H9 (cell line): ENCODE results near the gene TBC1D5. TPM values are rescaled to one million over a fixed set of nuclear protein-coding genes. Genes with fewer than 3 reads are reported as not detected.

Experiments
- DNase-seq: peaks from one replicate; pipeline ENCODE4 v3.0.0-alpha.2; 2017
- H2AFZ ChIP-seq: one replicate; pipeline ENCODE4 v1.6.1; 2013; ENCODE audit warnings: mild to moderate bottlenecking, low read length, control low read depth, moderate library complexity
- H2AK5ac ChIP-seq: 2 replicates; pipeline ENCODE4 v1.6.1; 2013; ENCODE audit warnings: low read length, control low read depth, mixed read lengths; ENCODE audit not compliant: insufficient read length
- H2BK120ac ChIP-seq: one replicate; pipeline ENCODE4 v1.6.1; 2013; ENCODE audit warnings: low read depth, mild to moderate bottlenecking, low read length, control low read depth, inconsistent platforms; ENCODE audit not compliant: poor library complexity, severe bottlenecking
- H2BK12ac ChIP-seq: 2 replicates; pipeline ENCODE4 v1.6.1; 2013; ENCODE audit warnings: low read length, control low read depth, mixed read lengths, low read depth; ENCODE audit not compliant: insufficient read length
- H2BK15ac ChIP-seq: 2 replicates; pipeline ENCODE4 v1.6.1; 2013; ENCODE audit warnings: low read depth, low read length, control low read depth
- H2BK20ac ChIP-seq: one replicate; pipeline ENCODE4 v1.6.1; 2013; ENCODE audit warnings: low read depth, mild to moderate bottlenecking, low read length, control low read depth, inconsistent platforms; ENCODE audit not compliant: poor library complexity, severe bottlenecking
- H2BK5ac ChIP-seq: 2 replicates; pipeline ENCODE4 v1.6.1; 2013; ENCODE audit warnings: low read length, control low read depth, mixed read lengths; ENCODE audit not compliant: insufficient read length
- H3K14ac ChIP-seq: 2 replicates; pipeline ENCODE4 v1.6.1; 2013; ENCODE audit warnings: low read length, control low read depth; ENCODE audit not compliant: insufficient read depth
- H3K18ac ChIP-seq: 2 replicates; pipeline ENCODE4 v1.6.1; 2013; ENCODE audit warnings: low read depth, mild to moderate bottlenecking, mixed read lengths, low read length, control low read depth; ENCODE audit not compliant: insufficient read length
- H3K23ac ChIP-seq: 2 replicates; pipeline ENCODE4 v1.6.1; 2013; ENCODE audit warnings: low read length, control low read depth, mixed read lengths, low read depth; ENCODE audit not compliant: insufficient read length
- H3K23me2 ChIP-seq: 2 replicates; pipeline ENCODE4 v1.6.1; 2013; ENCODE audit warnings: low read depth, mild to moderate bottlenecking, mixed read lengths, low read length, control low read depth; ENCODE audit not compliant: insufficient read length, poor library complexity, severe bottlenecking
- H3K27ac ChIP-seq: 2 replicates; pipeline ENCODE4 v1.5.1; 2013; ENCODE audit warnings: low read length, control low read depth, mixed read lengths, low read depth; ENCODE audit not compliant: insufficient read length
- H3K27me3 ChIP-seq: 2 replicates; pipeline ENCODE4 v1.6.1; 2013; ENCODE audit warnings: low read length, control low read depth, inconsistent platforms; ENCODE audit not compliant: insufficient read depth
- H3K4ac ChIP-seq: 2 replicates; pipeline ENCODE4 v1.6.1; 2013; ENCODE audit warnings: low read depth, mild to moderate bottlenecking, control low read depth, inconsistent platforms, low read length, moderate library complexity
- H3K4me1 ChIP-seq: 2 replicates; pipeline ENCODE4 v1.6.1; 2013; ENCODE audit warnings: low read length, control low read depth, inconsistent platforms; ENCODE audit not compliant: insufficient read depth
- H3K4me2 ChIP-seq: 2 replicates; pipeline ENCODE4 v1.6.1; 2013; ENCODE audit warnings: low read length, control low read depth, mixed read lengths; ENCODE audit not compliant: insufficient read length, insufficient read depth
- H3K56ac ChIP-seq: 2 replicates; pipeline ENCODE4 v1.6.1; 2013; ENCODE audit warnings: low read depth, mild to moderate bottlenecking, mixed read lengths, low read length, control low read depth; ENCODE audit not compliant: insufficient read length
- H3K79me1 ChIP-seq: 2 replicates; pipeline ENCODE4 v1.6.1; 2013; ENCODE audit warnings: low read depth, mild to moderate bottlenecking, moderate library complexity, low read length, control low read depth, inconsistent platforms; ENCODE audit not compliant: insufficient read depth, poor library complexity, severe bottlenecking
- H3K79me2 ChIP-seq: 2 replicates; pipeline ENCODE4 v1.6.1; 2013; ENCODE audit warnings: low read length, control low read depth, inconsistent platforms; ENCODE audit not compliant: insufficient read depth
- H3K9ac ChIP-seq: 2 replicates; pipeline ENCODE4 v1.6.1; 2013; ENCODE audit warnings: low read length, control low read depth, mixed read lengths; ENCODE audit not compliant: insufficient read length; ENCODE audit errors: extremely low read depth
- H3K9me3 ChIP-seq: one replicate; pipeline ENCODE4 v1.6.1; 2013; ENCODE audit warnings: low read depth, low read length, inconsistent platforms; ENCODE audit not compliant: control insufficient read depth
- H3T11ph ChIP-seq: one replicate; pipeline ENCODE4 v1.6.1; 2013; ENCODE audit warnings: mild to moderate bottlenecking, low read length, control low read depth, inconsistent platforms
- H4K20me1 ChIP-seq: one replicate; pipeline ENCODE4 v1.6.1; 2013; ENCODE audit not compliant: control insufficient read depth, insufficient read length, insufficient read depth
- H4K5ac ChIP-seq: 2 replicates; pipeline ENCODE4 v1.6.1; 2013; ENCODE audit warnings: low read depth, mild to moderate bottlenecking, mixed read lengths, low read length, control low read depth; ENCODE audit not compliant: insufficient read length
- H4K8ac ChIP-seq: replicated peaks from 2 replicates; pipeline ENCODE4 v1.6.1; 2013; ENCODE audit warnings: low read length, control low read depth, mixed read lengths, low read depth; ENCODE audit not compliant: insufficient read length
- H4K91ac ChIP-seq: 2 replicates; pipeline ENCODE4 v1.6.1; 2013; ENCODE audit warnings: low read depth, mild to moderate bottlenecking, moderate library complexity, mixed read lengths, low read length, control low read depth; ENCODE audit not compliant: insufficient read length
- H3K27ac Mint-ChIP-seq, 3 experiments: 2 replicates in 2 of 3; 3 replicates in 1 of 3; pipeline ENCODE4 v1.8.0; 2020 to 2021; ENCODE audit warnings: mixed read lengths in 3 of 3, mild to moderate bottlenecking in 1 of 3, moderate library complexity in 1 of 3
- H3K27me3 Mint-ChIP-seq: 2 replicates; pipeline ENCODE4 v1.8.0; 2021; ENCODE audit warnings: low read depth, mild to moderate bottlenecking, moderate library complexity, mixed read lengths
- H3K36me3 Mint-ChIP-seq, 3 experiments: 2 replicates in 2 of 3; 3 replicates in 1 of 3; pipeline ENCODE4 v1.8.0; 2020 to 2021; ENCODE audit warnings: low read depth in 3 of 3, mixed read lengths in 3 of 3; ENCODE audit not compliant: insufficient read depth in 1 of 3
- H3K4me1 Mint-ChIP-seq, 2 experiments: 2 replicates each; pipeline ENCODE4 v1.8.0; 2020; ENCODE audit warnings: mixed read lengths in 2 of 2
- H3K4me3 Mint-ChIP-seq, 2 experiments: 2 replicates in 1 of 2; 3 replicates in 1 of 2; pipeline ENCODE4 v1.8.0; 2020 to 2021; ENCODE audit warnings: mild to moderate bottlenecking in 2 of 2, mixed read lengths in 2 of 2, moderate library complexity in 1 of 2
- H3K9me3 Mint-ChIP-seq, 2 experiments: 2 replicates in 1 of 2; 3 replicates in 1 of 2; pipeline ENCODE4 v1.8.0; 2020; ENCODE audit warnings: mild to moderate bottlenecking in 2 of 2, mixed read lengths in 2 of 2, moderate library complexity in 1 of 2
- CTCF ChIP-seq: fragments of 200-600 bp; sonication (generic); conservative IDR thresholded peaks from 3 replicates; pipeline ENCODE4 v1.8.0; 2021; ENCODE audit warnings: antibody characterized with exemption, mild to moderate bottlenecking
- WGBS: extraction: QIAGEN DNeasy Blood & Tissue Kit; methylation state at CpG from one replicate; pipeline ENCODE4 v1.1.7; 2013; ENCODE audit warnings: missing lambda C conversion rate, low lambda C conversion rate, mixed read lengths; ENCODE audit not compliant: insufficient read length; ENCODE audit errors: extremely low coverage; 5-methylcytosine and 5-hydroxymethylcytosine counted together
- total RNA-seq: library from RNA; stranded (reverse); gene quantifications from 2 replicates; pipeline ENCODE4 v1.2.1, GENCODE V29; 2021

TBC1D5 gene
- total RNA-seq, 1 experiment from 2014 or later: 25.0 TPM

- Mint-ChIP-seq H3K27me3 (no peaks in the 10 kb centered on the region), H3K27ac (no peak overlapping the region), H3K4me3 (no peak overlapping the region), H3K4me1 (peaks cover 4 to 6% of the 10 kb centered on the region in 2 experiments), H3K9me3 (no peaks in the 10 kb centered on the region), H3K36me3 (no peaks in the 10 kb centered on the region; a peak in 1 of 7 replicates)
- Histone ChIP-seq H3K79me2 (no peaks in the 10 kb centered on the region), H4K5ac (no peak overlapping the region), H3K4me1 (0 out of 2 replicates have a peak, but pooled peaks cover 5% of the 10 kb centered on the region), H3K14ac (no peak overlapping the region), H3K9me3 (no peaks in the 10 kb centered on the region), H3K4me2 (no peak overlapping the region), H4K20me1 (no peaks in the 10 kb centered on the region), H4K91ac (no peak overlapping the region), H2BK20ac (no peak overlapping the region), H3T11ph (no peak overlapping the region), H3K27me3 (no peaks in the 10 kb centered on the region), H3K4ac (no peak overlapping the region), H3K79me1 (no peaks in the 10 kb centered on the region), H2AK5ac (no peak overlapping the region), H3K18ac (no peak overlapping the region), H2BK15ac (no peak overlapping the region), H2BK5ac (no peak overlapping the region), H3K9ac (no peak overlapping the region), H3K56ac (no peak overlapping the region), H3K23ac (no peak overlapping the region), H2AFZ (no peak overlapping the region), H3K27ac (no peak overlapping the region), H3K23me2 (no peaks in the 10 kb centered on the region), H2BK12ac (no peak overlapping the region), H4K8ac (no peak overlapping the region), H2BK120ac (no peak overlapping the region)
- no peak for TF ChIP-seq CTCF
- no CpG with 5 or more reads among the region's 3 CpGs for WGBS
- DNase-seq: no peak
These were observed 428.7 kb downstream of the TBC1D5 start for GRCh38 chr3:17313746-17314145.
